GM18508 (cell line): ENCODE results near the gene MGAM2.

Experiments used
- ATAC-seq: cut with Tn5 transposase; IDR thresholded peaks from one replicate; pipeline ENCODE4 v1.9.1; 2021; ENCODE audit warnings: moderate number of reproducible peaks; ENCODE audit not compliant: insufficient read depth, unreplicated experiment

The MGAM2 gene

GRCh38 chr7:142250705-142251104 lies 139.2 kb downstream of the MGAM2 start:
- no peak for ATAC-seq

- no peak for ATAC-seq
Observed at GRCh38 chr7:142257958-142258357, 146.4 kb downstream of the MGAM2 start, which contains the start of gene PRSS58. PRSS58 (minus strand) TSS chr7:142258058; CDS start chr7:142257707, 351 bp downstream.

GRCh38 chr7:142263598-142264380 lies 152.3 kb downstream of the MGAM2 start:
- ATAC-seq, result no peak
